ENCODE results near the gene SLC30A3. TPM values are rescaled to one million over a fixed set of nuclear protein-coding genes. Genes with fewer than 3 reads are reported as not detected.
A peak's percentile ranks its signal among the peaks of the same experiment; 100 is the strongest.

Gene SLC30A3
- total and polyA plus RNA-seq, 2 of the 13 experiments (the other 11 are each of a cell fraction or from before 2014, with no cell fraction given): 0.38 to 0.79 TPM

DNA sequence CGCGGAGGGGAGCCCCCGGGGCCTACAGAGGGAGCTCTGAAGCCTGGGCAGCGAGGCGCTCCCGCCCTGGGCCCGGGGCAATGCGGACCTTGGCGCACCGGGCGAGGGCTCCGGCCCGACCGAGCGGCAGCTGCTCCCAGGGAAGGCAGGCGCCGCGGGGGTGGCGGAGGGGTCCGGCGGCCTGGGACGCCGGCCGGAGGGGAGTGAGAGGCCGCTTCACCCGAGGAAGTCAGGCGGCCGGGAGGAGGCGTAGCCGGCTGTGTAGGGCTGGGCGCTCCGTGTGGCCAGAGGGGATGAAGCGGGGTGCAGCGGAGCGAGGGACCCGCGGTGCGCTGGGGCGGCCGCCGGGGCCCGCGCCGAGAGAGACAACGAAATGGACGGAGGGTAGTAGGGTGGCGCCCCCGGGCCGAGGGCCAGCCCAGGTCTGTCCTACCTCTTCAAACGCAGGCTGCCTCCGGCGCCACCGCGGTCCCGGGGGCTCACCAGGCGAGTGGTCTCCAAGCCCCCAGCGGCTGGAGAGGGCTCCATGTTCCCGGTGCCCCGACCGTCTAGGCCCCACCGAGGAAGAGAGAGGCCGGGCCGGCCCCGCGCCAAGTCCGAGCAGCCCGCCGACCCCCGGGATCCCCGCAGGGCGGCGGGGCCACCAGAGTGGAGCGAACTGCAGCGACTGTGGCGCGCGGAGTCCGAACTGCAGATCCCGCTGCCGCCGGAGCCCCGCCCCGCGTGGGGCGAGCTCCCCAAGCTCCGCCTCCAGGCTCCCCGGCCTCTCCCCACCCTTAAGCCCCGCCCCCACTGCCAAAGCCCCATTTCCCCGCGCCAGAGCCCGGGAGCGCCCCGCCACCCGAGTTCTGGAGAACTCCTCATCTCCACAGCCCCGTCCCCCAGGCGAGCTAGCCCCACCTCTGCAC lies at the start of gene SLC30A3 (continued):
- TF ChIP-seq ZBTB42 (CRISPR knock-in tag; IDR thresholded peaks at IDR 0.05) (no peak), ZNF800 (CRISPR knock-in tag; IDR thresholded peaks at IDR 0.05) (peak; percentile 92), RORA (CRISPR knock-in tag; IDR thresholded peaks at IDR 0.05) (no peak), ZNF12 (CRISPR knock-in tag; IDR thresholded peaks at IDR 0.05) (no peak), SNAI1 (CRISPR knock-in tag; IDR thresholded peaks at IDR 0.05; ENCODE audit: borderline replicate concordance) (no peak), RBM39 (IDR thresholded peaks at IDR 0.05; ENCODE audit: low read depth, low read length, poor library complexity, severe bottlenecking) (no peak), ZBTB33 (CRISPR knock-in tag; IDR thresholded peaks at IDR 0.05) (no peak), HOXA5 (CRISPR knock-in tag; IDR thresholded peaks at IDR 0.05) (0 out of 2 replicates have a peak, but pooled peaks have one; percentile 16), HNF4A (CRISPR knock-in tag; IDR thresholded peaks at IDR 0.05) (no peak), BORCS8-MEF2B (CRISPR knock-in tag; IDR thresholded peaks at IDR 0.05) (no peak), ZNF713 (CRISPR knock-in tag; IDR thresholded peaks at IDR 0.05) (no peak), ZNF614 (CRISPR knock-in tag; IDR thresholded peaks at IDR 0.05; ENCODE audit: borderline replicate concordance) (no peak)
- TF ChIP-seq, protein P1, sequence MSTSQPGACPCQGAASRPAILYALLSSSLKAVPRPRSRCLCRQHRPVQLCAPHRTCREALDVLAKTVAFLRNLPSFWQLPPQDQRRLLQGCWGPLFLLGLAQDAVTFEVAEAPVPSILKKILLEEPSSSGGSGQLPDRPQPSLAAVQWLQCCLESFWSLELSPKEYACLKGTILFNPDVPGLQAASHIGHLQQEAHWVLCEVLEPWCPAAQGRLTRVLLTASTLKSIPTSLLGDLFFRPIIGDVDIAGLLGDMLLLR (CRISPR knock-in tag; IDR thresholded peaks at IDR 0.05): no peak
- TF ChIP-seq, protein P2, sequence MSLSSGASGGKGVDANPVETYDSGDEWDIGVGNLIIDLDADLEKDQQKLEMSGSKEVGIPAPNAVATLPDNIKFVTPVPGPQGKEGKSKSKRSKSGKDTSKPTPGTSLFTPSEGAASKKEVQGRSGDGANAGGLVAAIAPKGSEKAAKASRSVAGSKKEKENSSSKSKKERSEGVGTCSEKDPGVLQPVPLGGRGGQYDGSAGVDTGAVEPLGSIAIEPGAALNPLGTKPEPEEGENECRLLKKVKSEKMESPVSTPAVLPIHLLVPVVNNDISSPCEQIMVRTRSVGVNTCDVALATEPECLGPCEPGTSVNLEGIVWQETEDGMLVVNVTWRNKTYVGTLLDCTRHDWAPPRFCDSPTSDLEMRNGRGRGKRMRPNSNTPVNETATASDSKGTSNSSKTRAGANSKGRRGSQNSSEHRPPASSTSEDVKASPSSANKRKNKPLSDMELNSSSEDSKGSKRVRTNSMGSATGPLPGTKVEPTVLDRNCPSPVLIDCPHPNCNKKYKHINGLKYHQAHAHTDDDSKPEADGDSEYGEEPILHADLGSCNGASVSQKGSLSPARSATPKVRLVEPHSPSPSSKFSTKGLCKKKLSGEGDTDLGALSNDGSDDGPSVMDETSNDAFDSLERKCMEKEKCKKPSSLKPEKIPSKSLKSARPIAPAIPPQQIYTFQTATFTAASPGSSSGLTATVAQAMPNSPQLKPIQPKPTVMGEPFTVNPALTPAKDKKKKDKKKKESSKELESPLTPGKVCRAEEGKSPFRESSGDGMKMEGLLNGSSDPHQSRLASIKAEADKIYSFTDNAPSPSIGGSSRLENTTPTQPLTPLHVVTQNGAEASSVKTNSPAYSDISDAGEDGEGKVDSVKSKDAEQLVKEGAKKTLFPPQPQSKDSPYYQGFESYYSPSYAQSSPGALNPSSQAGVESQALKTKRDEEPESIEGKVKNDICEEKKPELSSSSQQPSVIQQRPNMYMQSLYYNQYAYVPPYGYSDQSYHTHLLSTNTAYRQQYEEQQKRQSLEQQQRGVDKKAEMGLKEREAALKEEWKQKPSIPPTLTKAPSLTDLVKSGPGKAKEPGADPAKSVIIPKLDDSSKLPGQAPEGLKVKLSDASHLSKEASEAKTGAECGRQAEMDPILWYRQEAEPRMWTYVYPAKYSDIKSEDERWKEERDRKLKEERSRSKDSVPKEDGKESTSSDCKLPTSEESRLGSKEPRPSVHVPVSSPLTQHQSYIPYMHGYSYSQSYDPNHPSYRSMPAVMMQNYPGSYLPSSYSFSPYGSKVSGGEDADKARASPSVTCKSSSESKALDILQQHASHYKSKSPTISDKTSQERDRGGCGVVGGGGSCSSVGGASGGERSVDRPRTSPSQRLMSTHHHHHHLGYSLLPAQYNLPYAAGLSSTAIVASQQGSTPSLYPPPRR (CRISPR knock-in tag; IDR thresholded peaks at IDR 0.05; ENCODE audit: borderline replicate concordance): no peak
